SK-N-MC (cell line): ENCODE results near the gene DRC3.
A peak's percentile ranks its signal among the peaks of the same experiment; 100 is the strongest.

Experiments used
- DNase-seq: peaks from one replicate; pipeline ENCODE4 v3.0.0-alpha.2; 2011; ENCODE audit warnings: low read depth, low spot score
- H3K27ac ChIP-seq: fragments of 200-600 bp; sonication (generic); 2 replicates; pipeline ENCODE4 v1.5.1; 2016; ENCODE audit warnings: mixed run types
- H3K36me3 ChIP-seq: fragments of 200-600 bp; sonication (generic); 2 replicates; pipeline ENCODE4 v1.6.1; 2017; ENCODE audit warnings: antibody characterized with exemption, low read length, mixed read lengths; ENCODE audit not compliant: insufficient read depth
- H3K4me3 ChIP-seq: fragments of 200-600 bp; sonication (generic); 2 replicates; pipeline ENCODE4 v1.5.1; 2016
- H3K9ac ChIP-seq: fragments of 200-600 bp; sonication (generic); 2 replicates; pipeline ENCODE4 v1.8.0; 2017; ENCODE audit warnings: mixed run types, mixed read lengths; ENCODE audit not compliant: insufficient read length
- H3K9me3 ChIP-seq: fragments of 200-600 bp; sonication (generic); 2 replicates; pipeline ENCODE4 v1.6.1; 2017; ENCODE audit warnings: low read depth, mild to moderate bottlenecking, antibody characterized with exemption, low read length, moderate library complexity, mixed read lengths
- EZH2 ChIP-seq: fragments of 200-600 bp; sonication (generic); IDR thresholded peaks from one replicate; pipeline ENCODE4 v1.6.1; 2017; ENCODE audit warnings: antibody characterized with exemption
- FOXP2 ChIP-seq: optimal IDR thresholded peaks from 2 replicates; pipeline ENCODE3; 2011; ENCODE audit warnings: mild to moderate bottlenecking, moderate library complexity; ENCODE audit not compliant: insufficient read depth; ENCODE audit errors: extremely low read length, control extremely low read depth
- POLR2AphosphoS5 ChIP-seq: IDR thresholded peaks from 2 replicates; pipeline ENCODE4 v1.6.1; 2012; ENCODE audit warnings: mild to moderate bottlenecking, low read depth, low read length, borderline replicate concordance

DRC3 gene, protein sequence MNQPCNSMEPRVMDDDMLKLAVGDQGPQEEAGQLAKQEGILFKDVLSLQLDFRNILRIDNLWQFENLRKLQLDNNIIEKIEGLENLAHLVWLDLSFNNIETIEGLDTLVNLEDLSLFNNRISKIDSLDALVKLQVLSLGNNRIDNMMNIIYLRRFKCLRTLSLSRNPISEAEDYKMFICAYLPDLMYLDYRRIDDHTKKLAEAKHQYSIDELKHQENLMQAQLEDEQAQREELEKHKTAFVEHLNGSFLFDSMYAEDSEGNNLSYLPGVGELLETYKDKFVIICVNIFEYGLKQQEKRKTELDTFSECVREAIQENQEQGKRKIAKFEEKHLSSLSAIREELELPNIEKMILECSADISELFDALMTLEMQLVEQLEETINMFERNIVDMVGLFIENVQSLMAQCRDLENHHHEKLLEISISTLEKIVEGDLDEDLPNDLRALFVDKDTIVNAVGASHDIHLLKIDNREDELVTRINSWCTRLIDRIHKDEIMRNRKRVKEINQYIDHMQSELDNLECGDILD

DNA sequence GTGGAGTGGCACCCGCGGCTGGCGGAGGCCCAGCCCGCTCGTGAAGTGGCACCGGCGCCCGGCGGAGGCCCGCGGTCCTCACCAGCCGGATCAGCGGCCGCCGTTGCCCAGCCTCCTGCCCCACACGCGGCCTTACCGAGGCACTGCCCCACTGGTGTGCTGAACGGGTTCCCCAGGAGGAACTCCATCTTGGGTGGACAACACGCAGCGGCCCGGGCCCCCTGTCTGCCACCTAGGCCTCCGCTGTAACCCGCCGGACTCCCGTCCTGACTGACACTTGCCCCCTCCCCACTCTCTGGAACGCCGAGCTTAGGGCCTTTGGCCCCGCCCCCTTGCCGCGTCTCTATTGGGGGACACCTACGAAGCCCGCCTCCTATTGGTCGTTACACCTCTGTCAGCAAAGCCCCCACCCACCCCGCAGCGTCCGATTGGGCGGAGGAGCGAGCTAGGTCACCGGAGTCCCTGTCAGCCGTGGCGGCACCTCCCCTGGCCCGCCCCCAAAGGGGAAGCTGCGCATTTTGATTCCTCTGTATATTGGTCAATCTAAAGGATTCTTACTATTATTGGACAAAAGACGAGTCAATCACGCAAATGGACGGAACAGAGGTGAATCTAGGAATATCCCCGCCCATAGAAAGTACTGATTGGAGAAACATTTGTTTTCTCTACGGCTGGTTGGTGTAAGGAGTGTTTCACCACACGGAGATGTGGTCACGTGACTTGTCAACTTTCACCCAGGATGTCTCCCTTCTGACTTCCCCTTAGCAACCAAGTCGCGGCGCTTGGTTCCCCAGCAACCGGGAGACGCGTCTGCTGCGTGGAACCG lies at the start of gene DRC3, which contains the start of gene TOM1L2:
Gene DRC3, plus strand, starts transcription at position 737 of the 826 bp plus-strand sequence. CDS start 4,737 bp downstream, outside the sequence.
Gene TOM1L2, minus strand, starts transcription at position 275 of the 826 bp plus-strand sequence. Its CDS starts 87 bp downstream, at position 188.
- H3K9ac ChIP-seq = peak within 1 kb of the TSS; percentile 69
- peak within 1 kb of the TSS; percentile 88 for H3K4me3 ChIP-seq
- peak; percentile 99 for DNase-seq
- TF ChIP-seq FOXP2 (no peak), POLR2AphosphoS5 (no peak; the same call in 1 of the 2 replicates)
- H3K9me3 ChIP-seq = no peaks in the 10 kb centered on the region
- no peaks in the 10 kb centered on the region for H3K36me3 ChIP-seq
- H3K27ac ChIP-seq = no peak within 1 kb of the TSS

DNA sequence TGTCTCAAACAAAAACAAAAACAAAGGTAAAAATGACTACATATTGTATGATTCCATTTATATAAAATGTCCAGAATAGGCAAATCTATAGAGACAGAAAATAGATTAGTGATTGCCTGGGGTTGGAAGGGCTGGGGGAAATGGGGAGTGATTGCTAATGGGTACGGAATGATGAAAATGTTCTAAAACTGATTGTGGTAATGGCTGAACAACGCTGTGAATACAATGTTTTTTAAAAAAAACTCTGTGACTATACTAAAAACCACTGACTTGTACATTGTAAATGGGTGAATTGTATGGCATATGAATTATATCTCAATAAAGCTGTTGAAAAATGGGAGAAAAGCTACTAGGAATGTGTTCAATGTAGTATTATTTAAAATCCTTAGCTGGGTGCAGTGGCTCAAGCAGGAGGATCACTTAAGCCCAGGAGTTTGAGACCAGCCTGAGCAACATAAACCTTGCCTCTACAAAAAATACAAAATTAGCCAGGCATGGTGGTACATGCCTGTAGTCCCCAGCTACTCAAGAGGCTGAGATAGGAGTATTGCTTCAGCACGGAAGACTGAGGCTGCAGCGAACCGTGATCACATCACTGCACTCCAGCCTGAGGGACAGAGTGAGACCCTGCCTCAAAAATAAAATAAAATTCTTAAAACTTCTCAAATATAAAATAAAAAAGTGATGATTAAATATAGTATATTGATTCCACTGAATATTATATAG lies 48.4 kb upstream of the DRC3 start:
- no peak overlapping the region for H3K4me3 ChIP-seq
- no peak overlapping the region for H3K9ac ChIP-seq
- TF ChIP-seq POLR2AphosphoS5 (no peak), FOXP2 (no peak), EZH2 (no peak)
- no peaks in the 10 kb centered on the region for H3K36me3 ChIP-seq
- DNase-seq = no peak
- no peaks in the 10 kb centered on the region for H3K9me3 ChIP-seq
- H3K27ac ChIP-seq = no peak overlapping the region

DNA sequence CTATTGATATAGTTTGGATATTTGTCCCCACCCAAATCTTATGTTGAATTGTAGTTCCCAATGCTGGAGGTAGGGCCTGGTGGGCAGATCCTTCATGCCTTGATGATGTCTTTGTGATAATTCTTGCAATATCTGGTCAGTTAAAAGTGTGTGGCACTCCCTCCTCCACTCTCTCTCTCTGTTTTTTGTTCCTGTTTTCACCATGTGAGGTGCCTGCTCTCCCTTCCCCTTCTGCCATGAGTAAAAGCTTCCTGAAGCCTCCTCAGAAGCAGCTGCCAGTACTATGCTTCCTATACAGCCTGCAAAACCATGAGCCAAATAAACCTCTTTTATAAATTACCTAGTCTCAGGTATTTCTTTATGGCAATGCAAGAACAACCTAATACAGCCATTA lies 47.8 kb upstream of the DRC3 start:
- Histone ChIP-seq H3K9ac (no peak overlapping the region), H3K9me3 (no peaks in the 10 kb centered on the region), H3K4me3 (no peak overlapping the region), H3K36me3 (no peaks in the 10 kb centered on the region), H3K27ac (no peak overlapping the region)
- no peak for DNase-seq
- TF ChIP-seq FOXP2 = no peak
- no peak for TF ChIP-seq EZH2
- TF ChIP-seq POLR2AphosphoS5 = no peak

DNA sequence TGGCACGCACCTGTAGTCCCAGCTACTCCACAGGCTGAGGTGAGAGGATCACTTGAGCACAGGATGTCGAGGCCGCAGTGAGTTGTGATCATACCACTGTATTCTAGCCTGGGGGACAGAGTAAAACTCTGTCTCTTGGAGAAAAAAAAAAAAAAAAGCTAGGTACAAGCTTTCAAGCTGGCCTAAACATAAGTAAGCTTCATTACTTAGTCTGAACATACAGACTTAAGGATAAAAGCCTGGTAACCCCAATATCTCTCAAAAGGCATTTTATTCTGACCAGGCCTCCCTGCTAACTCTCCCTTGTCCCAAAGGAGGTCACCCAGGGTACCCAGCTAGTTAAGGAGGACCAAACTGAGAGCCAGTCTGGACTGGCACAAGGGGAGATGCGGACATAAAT lies 46.6 kb upstream of the DRC3 start:
- Histone ChIP-seq H3K9ac (no peak overlapping the region), H3K4me3 (no peak overlapping the region), H3K27ac (no peak overlapping the region), H3K9me3 (no peaks in the 10 kb centered on the region), H3K36me3 (no peaks in the 10 kb centered on the region)
- no peak for TF ChIP-seq FOXP2
- no peak for TF ChIP-seq EZH2
- DNase-seq = no peak

DNA sequence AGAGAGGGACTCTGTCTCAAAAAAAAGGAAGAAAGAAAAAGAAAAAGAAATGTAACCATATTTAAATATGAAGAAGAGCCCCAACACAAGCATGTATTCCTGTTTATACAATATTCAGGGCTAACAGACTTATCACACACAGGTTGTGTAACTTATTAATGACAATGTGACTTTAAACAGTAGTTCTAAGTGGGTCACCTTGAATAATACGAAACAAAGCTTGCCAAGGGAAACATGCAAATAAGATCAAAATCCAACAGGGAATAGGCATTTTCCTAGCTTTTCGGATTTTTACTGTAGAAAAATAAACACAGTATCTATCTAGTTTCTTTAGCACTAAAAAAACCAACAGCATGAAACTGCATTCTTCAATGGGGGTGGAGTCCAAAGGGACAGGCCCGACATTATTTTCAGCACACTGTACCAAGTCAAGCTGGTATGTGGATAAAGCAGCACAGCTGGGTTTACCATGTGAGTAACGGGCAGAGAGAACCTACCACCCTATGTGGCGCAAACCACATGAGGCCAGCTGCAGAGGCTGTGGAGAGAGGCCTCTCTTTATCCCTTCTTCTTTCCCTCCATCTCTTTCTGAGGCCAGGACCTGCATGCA lies 45.7 kb upstream of the DRC3 start:
- no peaks in the 10 kb centered on the region for H3K36me3 ChIP-seq

DNA sequence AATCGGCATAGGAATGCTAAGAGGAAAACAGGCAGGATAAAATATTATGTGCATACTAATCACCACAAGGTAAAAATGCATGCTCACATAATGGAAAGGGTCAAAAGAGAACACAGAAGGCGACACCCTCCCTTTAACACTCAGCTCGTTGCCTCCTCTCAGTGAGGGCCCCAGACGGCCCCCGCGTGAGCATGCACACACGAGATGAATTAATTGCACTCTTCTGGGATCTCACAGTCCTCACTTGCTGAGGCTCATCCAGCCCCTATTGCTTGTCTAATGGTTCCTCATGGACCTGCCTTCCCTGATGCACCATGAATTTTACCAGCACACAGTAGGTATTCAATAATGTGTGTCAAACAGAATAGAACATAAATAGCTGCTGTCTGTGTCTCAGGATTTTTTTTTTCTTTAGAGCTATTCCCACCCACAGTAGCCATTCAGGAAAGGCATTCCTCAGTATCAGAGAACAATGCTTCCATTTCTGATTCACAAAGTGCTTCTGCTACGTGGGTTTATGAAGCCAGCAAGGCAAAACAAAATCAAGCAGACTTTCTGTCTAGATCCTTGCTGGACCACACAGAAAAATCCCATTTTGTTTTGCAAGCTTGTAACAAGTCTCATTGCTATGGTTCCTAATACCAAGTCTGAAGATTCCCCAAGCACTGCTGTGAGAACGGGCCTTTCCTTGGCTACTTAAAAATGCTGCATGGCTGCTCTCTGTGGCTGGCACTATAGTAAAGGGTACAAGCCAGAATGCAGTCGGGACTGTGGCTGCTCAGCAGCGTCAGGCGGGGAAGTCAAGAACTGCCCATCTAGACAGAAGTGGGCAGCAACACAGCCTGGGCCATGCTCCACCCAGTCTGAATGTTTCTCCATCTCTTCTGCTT lies 44.0 kb upstream of the DRC3 start:
- H3K9ac ChIP-seq = no peak overlapping the region
- no peak overlapping the region for H3K27ac ChIP-seq
- DNase-seq = no peak
- H3K9me3 ChIP-seq = no peaks in the 10 kb centered on the region
- H3K4me3 ChIP-seq = no peak overlapping the region
- TF ChIP-seq FOXP2 = no peak
- no peak for TF ChIP-seq EZH2
- TF ChIP-seq POLR2AphosphoS5 = no peak
- H3K36me3 ChIP-seq = no peaks in the 10 kb centered on the region

More for the DNA sequence above, 45.7 kb upstream of the DRC3 start:
- Histone ChIP-seq H3K4me3 (no peak overlapping the region), H3K9me3 (no peaks in the 10 kb centered on the region), H3K9ac (no peak overlapping the region), H3K27ac (no peak overlapping the region)
- TF ChIP-seq FOXP2 (no peak), EZH2 (no peak), POLR2AphosphoS5 (no peak)
- DNase-seq = no peak

DNA sequence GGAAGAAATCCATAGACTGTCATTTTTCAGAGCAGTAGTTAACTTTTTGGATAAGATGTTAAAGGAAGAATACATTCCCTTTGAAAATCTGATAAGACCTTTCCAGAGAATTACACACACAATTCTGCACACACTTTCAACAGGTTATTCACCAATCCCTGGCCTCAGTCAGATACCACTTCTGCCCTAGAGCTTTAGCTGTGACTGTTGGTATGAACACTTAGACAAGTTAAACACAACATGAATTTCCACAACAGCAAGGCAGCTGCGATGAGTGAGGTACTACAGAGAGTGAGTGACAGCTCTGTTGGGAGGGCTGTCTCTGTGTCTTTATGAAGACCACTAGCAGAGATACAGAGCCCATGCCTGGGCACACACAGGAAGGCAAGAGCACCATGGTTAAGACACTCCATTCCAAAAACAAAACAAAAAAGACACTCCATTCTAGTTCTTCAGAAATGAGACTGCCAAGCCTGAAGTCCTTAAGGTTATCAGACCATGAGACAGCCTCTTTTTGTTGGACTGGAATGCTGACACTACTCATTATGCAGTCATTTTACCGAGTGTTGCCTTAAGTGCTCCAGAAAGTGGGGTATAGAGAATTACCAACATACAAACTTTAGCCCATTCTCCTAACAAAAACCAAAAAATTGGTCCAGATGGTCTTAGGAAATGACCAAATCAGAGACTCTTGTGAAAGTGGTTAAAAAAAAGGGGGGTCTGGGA lies 42.8 kb upstream of the DRC3 start:
- no peaks in the 10 kb centered on the region for H3K36me3 ChIP-seq
- H3K9ac ChIP-seq = no peak overlapping the region
- no peaks in the 10 kb centered on the region for H3K9me3 ChIP-seq
- no peak for TF ChIP-seq POLR2AphosphoS5
- no peak for TF ChIP-seq FOXP2
- TF ChIP-seq EZH2 = no peak
- no peak for DNase-seq
- no peak overlapping the region for H3K4me3 ChIP-seq
- no peak overlapping the region for H3K27ac ChIP-seq
